ENCODE data around the gene ADIPOR2. TPM values are rescaled to one million over a fixed set of nuclear protein-coding genes. Genes with fewer than 3 reads are reported as not detected.
"Not testable (repeated sequence)": the region's sequence is repeated elsewhere in the genome, so short reads cannot be mapped to it uniquely, and the experiment has no call there.

The ADIPOR2 gene
- total RNA-seq, 1 donor from 2014 or later: 40.5 TPM

GRCh38 chr12:1702713-1703112, 11.8 kb downstream of the ADIPOR2 start:
- no peak for DNase-seq
- no peaks in the 10 kb centered on the region for H3K27me3 ChIP-seq (ENCODE audit: low read depth)
- H3K4me3 ChIP-seq: no peak overlapping the region
- H3K36me3 ChIP-seq: no peaks in the 10 kb centered on the region
- intact Hi-C loops (cut with micrococcal nuclease): no loop called here
- peaks cover 68% of the 10 kb centered on the region for H3K4me1 ChIP-seq
- TF ChIP-seq CTCF (IDR thresholded peaks at IDR 0.05; ENCODE audit: borderline replicate concordance): no peak
- no peaks in the 10 kb centered on the region for H3K9me3 ChIP-seq (replicated peaks)
- no peak overlapping the region for H3K27ac ChIP-seq (replicated peaks)

GRCh38 chr12:1703771-1704722, 13.2 kb downstream of the ADIPOR2 start:
- Histone ChIP-seq H3K9me3 (replicated peaks) (no peaks in the 10 kb centered on the region), H3K36me3 (no peaks in the 10 kb centered on the region), H3K27ac (replicated peaks) (no peak overlapping the region), H3K27me3 (ENCODE audit: low read depth) (no peaks in the 10 kb centered on the region), H3K4me1 (peaks cover 56% of the 10 kb centered on the region), H3K4me3 (no peak overlapping the region)
- no peak for TF ChIP-seq CTCF (IDR thresholded peaks at IDR 0.05; ENCODE audit: borderline replicate concordance)
- intact Hi-C loops (cut with micrococcal nuclease): no loop called here
- no peak for DNase-seq

GRCh38 chr12:1705774-1706631, 15.1 kb downstream of the ADIPOR2 start:
- H3K27ac ChIP-seq (replicated peaks): no peak overlapping the region
- intact Hi-C loops (cut with micrococcal nuclease): no loop called here

GRCh38 chr12:1706632-1706980, 15.7 kb downstream of the ADIPOR2 start:
- no peak for DNase-seq
- Histone ChIP-seq H3K36me3 (no peaks in the 10 kb centered on the region), H3K4me1 (peaks cover 61% of the 10 kb centered on the region), H3K9me3 (replicated peaks) (peaks cover 4% of the 10 kb centered on the region), H3K4me3 (no peak overlapping the region), H3K27ac (replicated peaks) (no peak overlapping the region), H3K27me3 (ENCODE audit: low read depth) (no peaks in the 10 kb centered on the region)
- intact Hi-C loops (cut with micrococcal nuclease): no loop called here
- no peak for TF ChIP-seq CTCF (IDR thresholded peaks at IDR 0.05; ENCODE audit: borderline replicate concordance)

More at GRCh38 chr12:1705774-1706631, 15.1 kb downstream of the ADIPOR2 start:
- Histone ChIP-seq H3K9me3 (replicated peaks) (peaks cover 4% of the 10 kb centered on the region), H3K36me3 (no peaks in the 10 kb centered on the region), H3K27me3 (ENCODE audit: low read depth) (no peaks in the 10 kb centered on the region), H3K4me1 (peaks cover 55% of the 10 kb centered on the region), H3K4me3 (no peak overlapping the region)
- TF ChIP-seq CTCF (IDR thresholded peaks at IDR 0.05; ENCODE audit: borderline replicate concordance): no peak
- no peak for DNase-seq

GRCh38 chr12:1707051-1707450, 16.2 kb downstream of the ADIPOR2 start:
- DNase-seq: no peak
- no peaks in the 10 kb centered on the region for H3K27me3 ChIP-seq (ENCODE audit: low read depth)
- H3K27ac ChIP-seq (replicated peaks): no peak overlapping the region
- peaks cover 64% of the 10 kb centered on the region for H3K4me1 ChIP-seq
- peaks cover 4% of the 10 kb centered on the region for H3K9me3 ChIP-seq (replicated peaks)
- intact Hi-C loops (cut with micrococcal nuclease): no loop called here
- no peak for TF ChIP-seq CTCF (IDR thresholded peaks at IDR 0.05; ENCODE audit: borderline replicate concordance)
- H3K36me3 ChIP-seq: no peaks in the 10 kb centered on the region
- H3K4me3 ChIP-seq: no peak overlapping the region

- H3K4me3 ChIP-seq; H3K27me3 ChIP-seq (ENCODE audit: low read depth); H3K27ac ChIP-seq (replicated peaks); H3K36me3 ChIP-seq; DNase-seq; H3K9me3 ChIP-seq (replicated peaks); intact Hi-C loops (cut with micrococcal nuclease): not testable (repeated sequence)
- H3K4me1 ChIP-seq: peaks cover 62% of the 10 kb centered on the region
Measured at GRCh38 chr12:1709968-1710367, 19.1 kb downstream of the ADIPOR2 start.

GRCh38 chr12:1710870-1711269, 20.0 kb downstream of the ADIPOR2 start:
- H3K4me1 ChIP-seq: peaks cover 56% of the 10 kb centered on the region
- peaks cover 15% of the 10 kb centered on the region for H3K9me3 ChIP-seq (replicated peaks)
- H3K36me3 ChIP-seq: peaks cover 14% of the 10 kb centered on the region
- H3K27ac ChIP-seq (replicated peaks); H3K4me3 ChIP-seq; H3K27me3 ChIP-seq (ENCODE audit: low read depth); DNase-seq; intact Hi-C loops (cut with micrococcal nuclease): not testable (repeated sequence)
